Neural cell (in vitro differentiated cells): ENCODE results near the gene DCTN1.

ENCODE experiments used
- EP300 ChIP-seq: fragments of 450-650 bp; conservative IDR thresholded peaks from 2 replicates; pipeline ENCODE4 v1.6.1; 2014; ENCODE audit warnings: antibody characterized with exemption, mild to moderate bottlenecking, moderate library complexity; ENCODE audit not compliant: poor library complexity, severe bottlenecking
- POLR2AphosphoS5 ChIP-seq: IDR thresholded peaks from 2 replicates; pipeline ENCODE4 v1.6.1; 2012
- RAD21 ChIP-seq: fragments of 450-650 bp; conservative IDR thresholded peaks from 2 replicates; pipeline ENCODE4 v1.6.1; 2014; ENCODE audit warnings: antibody characterized with exemption, mild to moderate bottlenecking, moderate library complexity
- TF ChIP-seq, protein P1 (sequence below): fragments of 450-650 bp; IDR thresholded peaks from 2 replicates; pipeline ENCODE4 v1.5.1; 2014; ENCODE audit warnings: antibody characterized with exemption, mild to moderate bottlenecking, moderate library complexity; ENCODE audit not compliant: poor library complexity, severe bottlenecking

GRCh38 chr2:74328074-74328473 is 52.0 kb downstream of the DCTN1 start:
- TF ChIP-seq POLR2AphosphoS5 (no peak), RAD21 (no peak), EP300 (no peak)
- TF ChIP-seq, protein P1, sequence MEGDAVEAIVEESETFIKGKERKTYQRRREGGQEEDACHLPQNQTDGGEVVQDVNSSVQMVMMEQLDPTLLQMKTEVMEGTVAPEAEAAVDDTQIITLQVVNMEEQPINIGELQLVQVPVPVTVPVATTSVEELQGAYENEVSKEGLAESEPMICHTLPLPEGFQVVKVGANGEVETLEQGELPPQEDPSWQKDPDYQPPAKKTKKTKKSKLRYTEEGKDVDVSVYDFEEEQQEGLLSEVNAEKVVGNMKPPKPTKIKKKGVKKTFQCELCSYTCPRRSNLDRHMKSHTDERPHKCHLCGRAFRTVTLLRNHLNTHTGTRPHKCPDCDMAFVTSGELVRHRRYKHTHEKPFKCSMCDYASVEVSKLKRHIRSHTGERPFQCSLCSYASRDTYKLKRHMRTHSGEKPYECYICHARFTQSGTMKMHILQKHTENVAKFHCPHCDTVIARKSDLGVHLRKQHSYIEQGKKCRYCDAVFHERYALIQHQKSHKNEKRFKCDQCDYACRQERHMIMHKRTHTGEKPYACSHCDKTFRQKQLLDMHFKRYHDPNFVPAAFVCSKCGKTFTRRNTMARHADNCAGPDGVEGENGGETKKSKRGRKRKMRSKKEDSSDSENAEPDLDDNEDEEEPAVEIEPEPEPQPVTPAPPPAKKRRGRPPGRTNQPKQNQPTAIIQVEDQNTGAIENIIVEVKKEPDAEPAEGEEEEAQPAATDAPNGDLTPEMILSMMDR: no peak
